HG03108 (cell line): ENCODE data around the gene FIBCD1.

ENCODE experiments used
- ATAC-seq: cut with Tn5 transposase; IDR thresholded peaks from one replicate; pipeline ENCODE4 v1.9.1; 2021; ENCODE audit warnings: moderate library complexity; ENCODE audit not compliant: unreplicated experiment

FIBCD1 gene

DNA sequence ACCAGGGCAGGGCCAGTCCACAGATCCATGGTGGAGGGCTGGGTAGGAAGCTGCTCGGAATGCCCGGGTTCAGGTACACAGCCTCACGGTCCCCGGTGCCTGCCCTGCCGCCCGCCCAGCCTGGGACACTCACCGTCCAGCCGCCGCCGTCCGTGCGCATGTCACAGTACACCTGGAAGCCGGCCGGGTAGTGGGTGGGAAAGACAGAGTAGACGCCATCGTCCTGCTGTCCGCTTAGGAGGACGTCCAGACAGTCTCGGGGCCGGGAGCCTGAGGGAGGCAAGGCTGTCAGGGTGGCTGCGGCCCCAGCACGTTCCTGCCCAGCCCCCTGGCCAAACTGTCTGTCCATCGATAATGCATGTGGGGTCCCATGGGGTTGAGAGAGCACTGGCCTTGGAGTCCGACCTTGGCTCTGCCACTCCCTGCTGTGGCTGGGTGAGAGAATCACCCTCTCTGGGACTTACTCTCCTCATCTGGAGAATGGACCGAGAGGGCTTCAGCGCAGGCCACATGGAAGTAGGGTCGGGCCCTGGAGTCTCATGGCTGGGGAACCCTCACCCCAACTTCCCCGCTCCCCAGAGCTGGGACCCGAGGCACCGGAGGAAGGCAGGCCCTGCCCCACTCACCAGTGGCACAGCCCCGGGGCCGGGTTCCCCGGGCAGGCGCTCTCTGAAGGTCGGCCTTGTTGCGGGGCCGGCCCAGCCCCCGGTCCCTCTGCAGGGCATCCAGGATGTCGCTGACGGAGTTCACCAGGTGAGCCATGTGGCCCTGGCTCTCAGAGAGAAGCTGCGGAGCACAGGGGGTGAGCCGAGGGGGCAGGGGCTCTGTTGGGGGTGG, 15.2 kb downstream of the FIBCD1 start:
- no peak for ATAC-seq

GRCh38 chr9:130922893-130923610, 16.0 kb downstream of the FIBCD1 start:
- no peak for ATAC-seq

DNA sequence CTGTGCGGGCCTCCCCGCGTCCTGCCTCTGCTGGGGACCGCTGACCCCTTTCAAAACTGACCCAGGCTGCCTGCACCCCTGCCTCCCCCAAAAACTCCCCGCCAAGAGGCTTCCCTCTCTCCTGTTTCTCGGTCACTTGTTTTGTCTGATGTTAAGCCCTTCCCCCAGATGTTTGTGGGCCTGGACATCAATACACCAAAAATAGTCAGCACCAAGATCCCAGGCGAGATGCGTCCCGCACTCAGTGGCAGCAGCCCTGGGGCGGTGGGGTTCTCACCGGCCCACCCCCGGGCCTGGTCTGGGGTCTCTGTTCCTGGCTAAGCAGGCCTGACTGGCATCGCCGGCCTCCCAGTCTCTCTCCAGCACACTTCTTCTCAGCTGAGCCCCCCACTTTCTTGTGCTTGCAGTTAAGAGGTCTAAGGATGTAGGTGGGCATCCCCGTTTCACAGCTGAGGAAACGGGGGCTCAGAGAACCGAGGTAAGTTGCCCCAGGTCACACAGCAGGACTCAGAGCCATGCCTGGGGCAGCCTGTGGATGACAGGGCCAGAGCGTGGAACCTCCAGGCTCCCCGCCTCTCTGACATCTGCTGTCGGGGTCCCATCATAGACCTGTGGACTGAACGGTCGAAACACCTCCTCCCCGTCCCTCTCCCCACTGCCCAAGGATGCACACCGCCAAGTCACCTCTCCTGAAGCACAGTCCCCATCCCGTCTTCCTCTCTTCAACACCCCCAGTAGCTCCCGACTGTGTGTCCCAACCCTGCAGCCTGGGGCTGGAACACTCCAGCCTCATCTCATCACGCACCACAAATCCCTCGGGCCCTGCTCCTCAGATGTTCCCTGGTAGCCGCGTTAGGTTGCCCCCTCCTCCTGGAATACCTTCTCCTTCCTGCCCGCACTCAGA, 16.8 kb downstream of the FIBCD1 start:
- no peak for ATAC-seq

DNA sequence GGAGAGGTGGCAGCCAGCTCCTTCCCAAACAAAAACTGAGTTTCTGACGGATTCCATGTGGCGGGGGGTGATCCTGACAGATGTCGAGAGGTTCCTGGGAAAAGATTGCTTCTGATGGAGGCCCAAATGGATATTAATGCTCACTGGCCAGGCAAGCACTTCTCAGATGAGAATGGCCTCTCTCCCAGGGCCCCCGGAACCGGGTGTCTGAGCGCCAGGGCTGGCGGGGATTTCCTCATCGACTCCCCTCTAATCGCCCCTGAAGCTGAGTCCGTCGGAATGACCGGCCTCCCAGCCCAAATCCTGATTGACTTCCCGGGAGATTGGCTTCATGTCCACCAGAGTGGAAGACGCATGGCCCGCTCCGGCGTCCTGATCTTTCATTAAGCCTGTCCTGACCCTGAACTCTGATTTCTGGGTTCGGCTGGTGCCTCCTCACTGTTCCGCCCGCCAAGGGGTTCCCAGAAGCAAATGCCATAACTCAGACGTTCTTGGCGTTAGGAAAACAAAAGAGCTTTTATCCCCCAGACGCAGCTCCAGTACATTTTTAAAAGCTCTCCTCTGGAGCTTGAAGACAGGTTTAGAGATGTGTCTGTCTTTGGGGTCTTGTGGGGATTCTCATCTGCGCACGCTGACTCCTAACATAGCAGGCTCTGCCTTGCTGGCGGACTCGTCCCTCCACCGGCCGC, 17.6 kb downstream of the FIBCD1 start:
- ATAC-seq: no peak

DNA sequence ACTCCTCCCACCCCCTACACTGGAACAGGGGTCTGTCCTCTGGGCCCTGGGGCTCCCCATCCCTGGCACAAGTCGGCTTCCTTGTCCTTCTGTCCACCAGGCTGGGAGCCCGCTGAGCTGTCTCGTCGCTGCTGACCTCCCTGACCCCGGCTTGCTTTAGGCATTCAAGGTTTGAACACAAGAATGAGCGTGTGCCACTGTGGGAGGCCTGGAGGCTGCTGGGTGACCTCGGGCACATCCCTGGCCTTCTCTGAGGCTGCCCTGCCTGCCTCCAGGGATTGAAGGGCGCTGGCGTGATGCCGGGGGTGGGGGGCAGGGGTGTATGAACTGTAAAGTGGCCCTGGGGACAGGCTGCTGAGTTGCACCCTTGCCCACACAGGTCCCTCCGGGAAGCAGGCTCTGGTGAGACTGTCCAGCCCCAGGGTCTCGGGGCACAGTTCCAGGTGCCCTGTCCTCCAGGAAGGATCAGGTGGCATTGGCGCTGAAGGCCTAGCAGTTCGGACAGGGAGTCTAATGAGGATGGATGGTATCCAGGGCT, 18.2 kb downstream of the FIBCD1 start:
- ATAC-seq: no peak

- no peak for ATAC-seq
Measured at GRCh38 chr9:130920233-130920632, 18.8 kb downstream of the FIBCD1 start.

GRCh38 chr9:130919559-130920145, 19.4 kb downstream of the FIBCD1 start:
- ATAC-seq: no peak

DNA sequence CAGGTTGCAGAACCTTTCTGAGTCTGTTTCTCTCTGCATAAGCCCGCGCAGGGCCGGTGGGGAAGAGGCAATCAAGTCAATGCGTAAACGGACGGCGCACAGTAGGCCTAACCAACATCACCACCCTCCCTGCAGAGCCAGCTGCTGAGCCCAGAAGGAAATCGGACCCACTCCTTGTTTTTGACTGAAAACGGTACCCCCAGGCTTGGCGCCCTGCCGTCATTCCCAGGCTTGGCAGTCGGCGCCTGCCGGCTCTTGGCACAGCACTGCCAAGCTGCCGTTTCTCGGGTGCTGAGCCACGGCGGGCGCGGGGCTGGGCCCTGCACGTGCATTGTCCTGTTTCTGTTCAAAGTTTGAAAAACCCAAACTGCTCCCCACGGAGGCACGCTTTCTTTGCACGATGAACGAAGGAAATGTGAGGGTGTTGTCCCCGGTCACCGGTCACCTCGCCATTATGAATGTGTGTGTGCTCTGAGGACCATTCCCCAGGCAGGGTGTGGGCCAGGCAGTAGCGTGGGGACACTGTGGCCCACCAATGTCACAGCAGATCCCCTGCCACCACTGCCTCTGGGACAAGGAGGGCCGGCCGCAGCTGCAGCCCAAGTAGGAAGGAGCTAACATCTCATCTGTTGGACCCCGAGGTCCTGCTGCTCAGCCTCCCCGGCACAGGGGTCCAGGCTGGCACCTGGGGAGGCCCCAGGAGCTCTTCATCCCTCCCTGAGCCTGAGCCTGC, 20.1 kb downstream of the FIBCD1 start:
- no peak for ATAC-seq

GRCh38 chr9:130918101-130918825, 20.8 kb downstream of the FIBCD1 start:
- ATAC-seq: no peak

GRCh38 chr9:130917168-130917960, 21.7 kb downstream of the FIBCD1 start:
- ATAC-seq: no peak

DNA sequence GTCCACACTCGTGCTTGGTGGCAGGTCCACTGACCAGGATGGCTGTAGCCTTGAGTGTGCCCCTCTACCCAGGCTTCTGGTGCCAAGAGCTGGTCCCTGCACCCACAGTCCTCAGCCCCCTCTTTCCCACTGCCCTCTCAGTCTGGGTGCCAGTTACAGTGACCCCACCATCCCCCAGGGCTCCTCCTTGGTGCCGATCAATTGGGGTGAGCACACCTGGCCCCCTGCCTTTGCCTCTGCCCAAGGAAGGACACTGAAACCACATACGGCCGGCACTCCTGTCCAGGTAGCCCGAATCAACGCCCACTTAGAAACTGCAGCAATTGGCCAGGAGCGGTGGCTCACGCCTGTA, 24.0 kb downstream of the FIBCD1 start:
- ATAC-seq: no peak

- ATAC-seq: no peak
Measured at GRCh38 chr9:130914417-130915095, 24.5 kb downstream of the FIBCD1 start.

DNA sequence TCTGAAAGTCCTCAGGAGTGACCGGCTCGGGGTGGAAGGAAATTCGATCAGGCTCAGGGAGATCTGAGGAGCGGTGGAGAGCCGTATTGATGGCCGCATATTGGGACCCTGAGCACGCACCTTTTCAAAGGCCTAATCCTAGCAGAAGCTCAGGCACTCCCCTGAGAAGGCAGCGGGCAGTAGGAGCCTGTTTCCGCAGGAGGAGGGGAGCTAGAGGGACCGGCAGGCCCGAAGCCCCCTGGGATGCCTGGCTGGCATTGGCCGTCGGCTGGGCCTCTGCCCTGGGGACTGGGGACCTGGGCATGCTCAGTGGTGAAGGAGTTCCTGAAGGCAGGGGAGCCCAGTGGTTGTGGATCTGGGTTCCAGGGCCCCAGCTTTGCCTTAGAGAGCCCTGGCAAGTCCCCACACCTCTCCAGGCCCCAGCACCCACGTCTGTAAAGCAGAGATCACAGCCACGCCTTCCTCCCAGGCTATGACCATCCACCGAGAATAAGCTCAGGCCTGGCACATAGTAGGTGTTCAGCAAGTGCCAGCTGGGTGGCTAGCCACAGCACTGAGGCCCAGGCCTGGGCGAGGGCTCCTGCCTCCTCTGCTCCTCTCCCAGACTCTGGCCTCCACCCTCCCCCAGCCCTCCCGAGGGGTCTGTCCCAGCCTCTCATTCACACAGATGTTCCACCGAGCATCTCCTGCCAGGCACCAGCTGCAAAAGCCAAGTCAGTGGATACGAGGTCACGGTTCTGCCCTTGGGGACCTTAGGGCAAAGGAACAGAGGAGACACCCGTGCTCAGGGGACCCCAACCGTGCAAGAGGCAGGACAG, 25.2 kb downstream of the FIBCD1 start:
- no peak for ATAC-seq

DNA sequence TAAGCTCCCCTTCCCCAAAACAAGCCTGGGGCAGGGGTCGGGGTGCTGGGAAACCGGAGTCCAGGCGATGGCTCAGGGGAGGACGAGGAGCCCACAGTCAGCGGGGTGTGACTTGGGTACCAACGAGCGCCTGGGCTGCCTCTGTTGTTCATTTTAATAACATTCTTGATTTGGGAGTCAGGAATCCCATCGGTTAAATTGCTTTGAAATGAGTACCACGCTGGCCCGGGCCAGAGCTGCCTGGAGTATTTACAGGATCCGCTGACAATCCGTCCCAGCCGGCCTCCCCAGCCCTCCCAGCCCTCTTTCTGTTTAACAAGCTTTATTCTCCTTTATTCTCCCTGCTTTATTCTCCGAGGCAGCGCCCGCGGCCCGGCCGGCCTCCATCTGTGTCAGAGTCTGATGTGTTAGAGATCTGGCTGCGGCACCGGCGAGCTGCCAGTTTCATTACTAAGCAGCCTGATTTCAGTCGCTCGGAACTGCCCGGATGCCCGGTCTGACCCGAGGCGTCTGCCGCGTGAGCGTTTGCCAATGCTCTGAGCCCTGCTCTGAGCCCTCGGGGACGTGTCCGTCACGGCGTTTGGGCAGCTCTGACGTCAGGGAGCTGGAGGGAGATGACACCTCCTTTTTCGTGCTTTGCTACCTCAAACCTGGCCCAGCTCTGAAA, 26.0 kb downstream of the FIBCD1 start:
- ATAC-seq: no peak

DNA sequence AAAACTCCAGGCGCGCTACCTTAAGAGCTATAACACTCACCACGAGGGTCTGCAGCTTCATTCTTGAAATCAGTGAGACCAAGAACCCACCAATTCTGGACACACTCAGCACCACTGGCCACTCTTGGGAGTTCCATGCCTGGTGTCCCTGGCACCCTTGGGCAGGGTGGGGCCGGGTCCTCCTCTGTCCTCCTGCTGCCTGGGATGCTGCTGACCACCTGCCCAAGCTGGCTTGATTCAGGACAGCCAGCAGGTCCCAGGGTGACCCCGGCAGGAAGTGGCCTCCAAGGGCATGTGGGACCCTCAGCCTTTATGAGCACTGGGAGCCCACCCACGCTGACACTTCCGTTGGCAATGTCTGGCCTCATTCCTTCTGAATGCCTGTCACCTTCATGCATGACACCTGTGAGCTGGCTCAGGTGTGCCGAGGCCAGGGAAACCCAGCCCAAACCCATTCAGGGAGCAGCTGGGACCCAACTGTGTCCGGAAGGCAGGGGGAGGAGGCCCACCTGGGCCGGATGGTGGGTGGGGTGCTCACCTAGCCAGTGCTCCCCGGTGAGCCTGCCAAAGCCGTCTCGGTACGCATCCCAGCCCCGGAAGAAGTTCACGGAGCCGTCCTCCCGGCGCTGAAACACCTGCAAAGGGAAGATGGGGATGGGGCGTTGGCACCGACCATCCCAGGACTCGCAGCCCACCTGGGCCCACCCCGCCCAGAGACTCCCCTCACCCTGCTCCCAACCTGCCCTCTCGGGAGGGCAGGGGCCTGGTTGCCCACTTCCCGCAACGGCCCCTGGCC, 27.6 kb downstream of the FIBCD1 start:
- no peak for ATAC-seq
